Measurements from ENCODE around the gene FEN1. TPM values are rescaled to one million over a fixed set of nuclear protein-coding genes. Genes with fewer than 3 reads are reported as not detected.

Gene FEN1
- polyA plus RNA-seq, 12 donors: 13.2 to 24.6 (median 15.8) TPM; not detected in 1

DNA sequence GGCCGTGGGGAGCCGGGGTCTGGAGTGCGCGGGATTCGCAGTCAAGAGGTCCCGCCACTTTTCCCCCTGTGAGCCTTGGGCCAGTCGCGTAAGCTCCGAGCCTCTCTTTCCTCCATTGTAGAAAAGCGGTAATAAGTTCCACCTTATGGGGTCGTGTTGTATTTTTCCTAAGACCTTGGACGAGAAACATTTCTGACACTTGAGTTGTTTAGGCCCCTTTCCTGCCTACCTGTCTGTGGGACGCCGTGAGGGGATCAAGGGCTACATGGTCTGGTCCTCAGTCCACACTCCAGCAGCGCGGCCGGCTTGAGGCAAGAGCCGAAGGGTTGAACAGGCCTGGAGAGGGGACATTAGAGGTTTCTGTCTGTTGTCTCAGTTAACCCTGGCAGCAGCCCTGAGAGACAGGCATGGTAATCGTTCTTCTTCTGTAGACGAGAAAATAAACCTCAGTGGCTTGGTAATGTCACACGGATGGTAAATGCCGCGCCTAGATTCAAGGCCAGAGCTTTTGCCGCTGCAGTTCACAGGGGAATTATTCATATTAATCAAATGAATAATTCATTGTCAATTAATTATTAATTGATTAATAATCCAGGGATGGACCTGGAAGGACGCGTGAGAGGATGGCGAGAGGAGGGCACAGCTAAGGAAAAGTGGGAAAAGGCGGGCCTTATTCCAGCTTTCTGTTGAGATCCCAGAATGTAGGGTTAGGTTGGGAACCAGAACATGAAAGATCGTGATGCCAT, 545 bp downstream of the FEN1 start:
- no peak for DNase-seq

DNA sequence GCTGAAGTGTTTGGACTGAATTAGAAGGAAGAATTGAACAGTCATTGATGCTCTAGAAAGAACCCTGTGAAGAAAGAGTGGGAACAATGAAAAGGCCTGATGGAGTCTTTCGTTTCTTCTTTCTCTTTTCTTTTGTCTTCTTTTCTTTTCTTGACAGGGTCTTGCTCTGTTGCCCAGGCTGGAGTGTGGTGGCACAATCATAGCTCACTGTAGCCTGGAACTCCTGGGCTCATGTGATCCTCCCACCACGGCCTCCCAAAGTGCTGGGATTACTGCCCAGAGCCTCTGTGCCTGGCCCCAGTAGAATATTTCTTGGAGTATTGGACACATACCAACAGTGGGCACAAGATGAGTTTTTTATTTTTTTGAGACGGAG, 1.1 kb downstream of the FEN1 start:
- no peak for DNase-seq

DNA sequence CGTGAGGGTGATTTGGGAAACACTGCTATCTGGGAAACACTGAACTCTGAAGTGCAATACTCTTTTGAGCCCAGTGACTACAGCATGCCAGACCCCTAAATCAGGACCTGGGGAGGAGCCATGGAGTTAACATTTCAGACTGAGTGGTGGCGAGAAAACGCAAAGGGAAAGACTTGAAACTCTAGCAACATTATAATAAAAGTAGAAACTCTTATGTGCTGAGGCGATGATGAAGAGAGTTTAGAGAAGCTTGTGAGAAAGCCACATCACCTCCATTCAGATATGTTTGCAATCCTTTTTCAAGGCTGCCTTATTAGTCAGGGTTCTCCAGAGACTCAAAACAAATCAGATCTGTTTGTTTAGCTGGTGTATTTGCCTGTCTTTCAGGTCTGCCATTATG, 1.9 kb downstream of the FEN1 start:
- DNase-seq: no peak

DNA sequence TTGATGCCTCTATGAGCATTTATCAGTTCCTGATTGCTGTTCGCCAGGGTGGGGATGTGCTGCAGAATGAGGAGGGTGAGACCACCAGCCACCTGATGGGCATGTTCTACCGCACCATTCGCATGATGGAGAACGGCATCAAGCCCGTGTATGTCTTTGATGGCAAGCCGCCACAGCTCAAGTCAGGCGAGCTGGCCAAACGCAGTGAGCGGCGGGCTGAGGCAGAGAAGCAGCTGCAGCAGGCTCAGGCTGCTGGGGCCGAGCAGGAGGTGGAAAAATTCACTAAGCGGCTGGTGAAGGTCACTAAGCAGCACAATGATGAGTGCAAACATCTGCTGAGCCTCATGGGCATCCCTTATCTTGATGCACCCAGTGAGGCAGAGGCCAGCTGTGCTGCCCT, 2.7 kb downstream of the FEN1 start:
- no peak for DNase-seq

DNA sequence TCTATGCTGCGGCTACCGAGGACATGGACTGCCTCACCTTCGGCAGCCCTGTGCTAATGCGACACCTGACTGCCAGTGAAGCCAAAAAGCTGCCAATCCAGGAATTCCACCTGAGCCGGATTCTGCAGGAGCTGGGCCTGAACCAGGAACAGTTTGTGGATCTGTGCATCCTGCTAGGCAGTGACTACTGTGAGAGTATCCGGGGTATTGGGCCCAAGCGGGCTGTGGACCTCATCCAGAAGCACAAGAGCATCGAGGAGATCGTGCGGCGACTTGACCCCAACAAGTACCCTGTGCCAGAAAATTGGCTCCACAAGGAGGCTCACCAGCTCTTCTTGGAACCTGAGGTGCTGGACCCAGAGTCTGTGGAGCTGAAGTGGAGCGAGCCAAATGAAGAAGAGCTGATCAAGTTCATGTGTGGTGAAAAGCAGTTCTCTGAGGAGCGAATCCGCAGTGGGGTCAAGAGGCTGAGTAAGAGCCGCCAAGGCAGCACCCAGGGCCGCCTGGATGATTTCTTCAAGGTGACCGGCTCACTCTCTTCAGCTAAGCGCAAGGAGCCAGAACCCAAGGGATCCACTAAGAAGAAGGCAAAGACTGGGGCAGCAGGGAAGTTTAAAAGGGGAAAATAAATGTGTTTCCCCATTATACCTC, 3.3 kb downstream of the FEN1 start:
- DNase-seq: no peak

DNA sequence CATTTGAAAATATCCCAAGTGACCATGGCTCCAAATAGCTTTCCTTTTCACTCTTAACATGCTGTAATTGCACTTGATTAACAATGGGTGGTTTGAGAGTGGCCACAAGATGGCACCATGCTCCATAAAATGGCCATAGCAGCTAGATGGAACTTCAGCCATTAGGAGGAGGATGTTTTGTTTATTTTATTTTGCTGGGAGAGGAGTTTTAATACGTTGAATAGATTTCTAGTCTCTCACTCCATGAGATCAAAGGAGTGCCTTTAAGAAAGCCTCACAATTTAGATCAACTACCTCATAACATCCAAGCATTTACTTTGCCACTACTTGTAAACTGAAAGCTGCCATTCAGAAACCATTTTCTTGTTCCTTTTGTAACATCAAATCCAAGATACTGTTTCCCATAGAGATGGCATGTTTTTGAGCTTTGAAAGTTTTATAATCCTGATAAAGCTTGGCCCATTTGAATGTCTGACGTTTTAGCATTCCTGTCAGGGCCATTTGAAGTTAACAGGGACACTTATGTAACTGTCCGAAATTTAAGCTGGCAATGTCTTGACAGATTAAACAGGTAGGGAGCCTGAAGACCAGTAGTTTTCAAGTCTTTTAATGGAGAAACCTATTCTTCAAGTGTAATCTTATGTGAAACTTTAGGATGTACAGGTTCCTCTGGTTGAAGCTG, 4.7 kb downstream of the FEN1 start:
- DNase-seq: peak; percentile 83

DNA sequence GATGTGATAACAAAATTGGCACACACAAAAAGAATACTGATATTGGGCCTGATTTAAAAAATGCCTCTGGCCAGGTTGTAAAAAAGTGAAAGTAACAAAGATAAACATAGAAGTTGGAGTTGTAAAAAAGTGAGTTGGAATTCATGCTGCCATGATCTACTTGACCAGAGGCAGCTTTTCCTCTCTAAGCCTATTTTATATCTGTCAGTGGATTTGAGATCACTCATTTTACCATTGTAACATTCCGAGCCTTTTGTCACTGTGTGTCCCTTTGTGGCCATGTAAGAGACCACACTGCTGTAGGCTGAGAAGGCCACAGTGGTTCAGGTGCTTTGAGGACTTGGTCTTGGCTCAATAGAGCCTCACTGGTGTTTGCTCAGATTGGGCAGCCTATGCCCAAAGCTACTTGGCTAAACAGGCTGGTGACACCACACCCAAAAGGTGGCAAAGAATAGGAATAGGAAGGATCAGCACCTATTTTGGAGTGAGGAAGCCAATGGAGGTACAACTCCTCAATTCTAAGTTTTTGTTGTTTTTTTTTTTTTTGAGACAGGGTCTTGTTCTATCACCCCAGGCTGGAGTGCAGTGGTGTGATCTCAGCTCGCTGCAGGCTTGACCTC, 7.1 kb downstream of the FEN1 start:
- DNase-seq: no peak

DNA sequence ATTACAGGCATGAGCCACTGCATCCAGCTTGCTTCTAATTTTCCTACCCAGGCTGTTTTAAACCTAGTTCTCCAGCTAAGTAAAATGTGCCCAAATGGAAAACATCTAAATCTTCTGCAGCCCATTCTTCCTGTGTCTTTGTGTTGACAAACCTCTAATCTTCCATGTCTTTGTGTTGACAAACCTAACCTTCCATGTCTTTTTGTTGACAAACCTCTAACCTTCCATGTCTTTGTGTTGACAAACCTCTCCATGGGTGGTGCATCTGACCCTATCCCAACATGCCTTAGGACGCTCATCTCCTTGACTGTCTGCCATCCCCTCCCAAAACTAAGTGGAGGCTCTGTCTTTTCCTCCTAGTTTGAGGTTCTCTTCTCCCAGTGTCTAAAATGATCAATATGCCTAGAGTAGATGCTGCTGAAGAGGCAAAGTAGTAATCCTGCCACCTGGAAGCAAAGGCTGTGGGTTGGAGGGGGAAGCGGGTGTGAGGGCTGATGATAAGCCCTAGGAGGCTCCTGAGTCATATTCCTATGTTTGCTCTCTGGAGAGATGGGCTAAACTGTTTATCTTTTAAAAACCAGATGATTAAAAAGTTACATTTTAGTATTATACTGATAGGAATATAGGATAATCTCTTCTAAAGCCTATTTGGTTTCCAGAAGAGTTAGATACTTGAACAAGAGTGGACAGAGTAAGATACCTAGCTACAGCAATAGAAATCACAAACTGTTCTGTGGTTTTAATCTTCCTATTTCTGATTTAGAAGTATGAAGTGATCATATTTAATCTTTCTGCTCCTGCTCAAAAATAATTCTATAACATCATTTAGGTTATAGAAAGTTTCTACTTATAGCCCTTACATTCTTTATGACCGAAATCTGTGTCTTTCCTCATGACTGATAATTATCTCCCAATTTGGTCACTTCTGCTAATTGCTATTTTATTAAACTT, 7.9 kb downstream of the FEN1 start:
- no peak for DNase-seq

DNA sequence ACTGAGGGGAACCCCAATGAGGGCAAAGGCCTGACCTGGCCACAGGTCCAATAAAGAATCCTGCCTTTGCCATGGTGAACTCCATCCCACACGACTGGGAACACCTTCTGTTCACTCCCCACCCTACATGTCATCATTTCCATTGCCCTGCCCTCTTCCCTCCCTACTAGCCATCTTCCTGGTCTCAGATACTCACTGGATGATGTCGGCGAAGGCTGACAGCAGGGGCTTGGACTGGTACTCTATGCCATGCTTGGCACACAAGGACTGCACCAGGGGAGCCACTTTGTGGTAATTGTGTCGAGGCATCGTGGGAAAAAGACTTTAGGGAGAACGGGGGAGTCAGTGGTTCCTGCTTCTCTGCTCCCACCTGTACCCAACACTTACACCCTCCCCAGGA, 9.9 kb downstream of the FEN1 start:
- no peak for DNase-seq

DNA sequence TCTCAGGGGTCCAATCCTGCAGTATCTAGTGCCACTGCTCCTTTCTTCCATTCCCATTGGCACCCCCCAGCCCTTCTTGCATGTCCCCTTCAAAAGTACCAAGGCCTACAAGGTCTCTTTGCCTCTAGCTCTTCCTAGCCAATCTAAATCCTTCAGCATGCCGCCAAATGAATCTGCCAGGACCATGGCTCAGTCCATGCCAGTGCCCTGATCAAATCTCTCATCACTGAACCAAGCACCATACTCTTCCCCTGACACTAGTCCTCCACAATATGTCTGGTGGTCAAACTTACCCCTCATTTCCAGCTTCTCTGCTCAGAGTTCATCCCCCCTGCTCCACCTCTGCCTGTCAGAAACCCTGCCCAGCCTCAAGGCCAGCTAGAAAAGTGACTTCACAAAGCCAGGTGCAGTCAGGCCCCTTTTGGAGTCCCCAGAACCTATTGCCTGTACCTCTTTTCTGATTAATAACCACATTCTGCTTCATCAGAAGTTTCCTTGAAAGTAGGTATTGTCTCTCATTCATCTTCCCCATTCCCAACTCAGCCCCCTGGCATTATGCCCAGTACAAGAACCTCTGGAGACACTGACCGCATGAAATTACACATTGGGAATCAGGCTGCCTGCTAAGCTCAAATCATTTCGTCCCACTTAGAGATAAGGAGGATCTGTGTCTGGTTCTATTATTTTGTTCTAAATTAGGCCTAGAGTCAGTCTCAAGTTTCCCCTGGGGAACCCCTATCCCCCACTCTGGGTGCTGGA, 11.4 kb downstream of the FEN1 start:
- DNase-seq: no peak

DNA sequence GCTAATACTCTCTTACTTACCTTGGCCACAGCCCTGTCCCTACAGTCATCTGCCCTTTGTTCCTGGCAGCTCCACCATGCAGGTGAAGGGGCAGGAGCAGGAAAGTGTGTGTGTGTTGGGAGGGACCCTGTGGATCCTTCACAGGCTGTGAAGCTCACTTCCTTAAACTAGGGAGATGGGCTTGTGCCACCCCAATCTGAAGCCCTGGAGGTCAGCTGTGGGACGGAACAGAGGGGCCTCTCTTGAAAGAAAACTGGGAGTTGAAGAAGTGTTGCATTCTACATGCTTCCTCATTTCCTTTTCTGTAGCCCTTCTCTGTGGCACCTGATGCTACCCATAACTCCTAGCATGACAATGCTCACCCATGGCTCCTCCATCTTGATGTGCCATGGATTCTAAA, 12.4 kb downstream of the FEN1 start:
- no peak for DNase-seq

DNA sequence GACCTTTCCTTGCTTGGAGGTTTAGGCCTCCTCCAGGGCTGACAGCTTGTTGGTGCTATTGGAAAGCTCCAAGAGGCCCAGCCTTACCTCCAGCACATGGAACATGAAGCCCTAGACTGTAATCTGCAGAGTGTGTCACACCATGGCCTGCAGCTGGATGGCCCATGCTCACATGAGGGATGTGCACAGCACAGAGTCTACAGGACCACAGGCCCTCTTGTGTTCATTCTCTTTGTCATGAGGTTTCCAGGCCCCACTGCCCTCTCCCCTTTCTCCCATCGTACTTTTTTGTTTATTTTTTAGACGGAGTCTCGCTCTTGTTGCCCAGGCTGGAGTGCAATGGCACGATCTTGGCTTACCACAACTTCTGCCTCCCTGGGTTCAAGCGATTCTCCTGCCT, 14.1 kb downstream of the FEN1 start:
- no peak for DNase-seq

DNA sequence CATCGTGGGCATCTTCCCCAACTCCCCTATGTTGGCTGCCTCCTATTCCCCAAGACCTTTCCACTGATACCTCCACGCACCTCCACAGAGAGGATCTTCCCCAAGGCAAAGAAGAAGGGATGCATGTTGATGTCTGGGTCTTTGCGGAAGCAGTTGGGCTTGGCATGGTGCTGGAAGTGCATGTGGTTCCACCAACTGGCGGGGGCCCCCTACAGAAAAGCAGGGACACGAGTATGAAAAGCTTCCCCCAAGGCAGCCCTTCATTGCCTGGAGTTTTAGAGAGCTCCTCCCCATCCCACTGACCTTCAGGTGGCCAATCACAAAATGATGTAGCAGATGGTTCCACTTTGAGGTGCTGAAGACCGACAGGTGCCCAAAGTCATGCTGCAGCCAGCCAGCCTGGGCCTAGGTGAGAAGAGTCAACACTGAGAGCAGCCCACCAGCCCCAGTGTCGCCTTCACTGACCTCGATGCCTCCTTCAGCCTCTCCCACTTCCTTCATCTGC, 18.0 kb downstream of the FEN1 start:
- no peak for DNase-seq

DNA sequence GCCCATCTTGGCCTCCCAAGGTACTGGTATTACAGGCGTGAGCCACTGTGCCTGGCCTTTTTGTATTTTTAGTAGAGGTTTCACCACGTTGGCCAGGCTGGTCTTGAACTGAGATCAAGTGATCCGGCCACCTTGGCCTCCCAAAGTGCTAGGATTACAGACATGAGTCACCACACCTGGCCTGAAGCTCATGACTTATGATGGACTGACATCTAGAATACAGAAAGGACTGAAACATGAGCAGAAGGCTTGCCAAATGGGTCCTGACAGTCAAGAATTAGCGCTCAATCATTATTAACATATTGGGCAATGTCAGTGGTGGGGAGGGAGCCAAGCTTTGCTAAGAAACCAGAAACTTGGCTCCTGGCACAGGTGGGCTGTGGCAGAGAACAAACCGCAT, 19.1 kb downstream of the FEN1 start:
- DNase-seq: no peak

DNA sequence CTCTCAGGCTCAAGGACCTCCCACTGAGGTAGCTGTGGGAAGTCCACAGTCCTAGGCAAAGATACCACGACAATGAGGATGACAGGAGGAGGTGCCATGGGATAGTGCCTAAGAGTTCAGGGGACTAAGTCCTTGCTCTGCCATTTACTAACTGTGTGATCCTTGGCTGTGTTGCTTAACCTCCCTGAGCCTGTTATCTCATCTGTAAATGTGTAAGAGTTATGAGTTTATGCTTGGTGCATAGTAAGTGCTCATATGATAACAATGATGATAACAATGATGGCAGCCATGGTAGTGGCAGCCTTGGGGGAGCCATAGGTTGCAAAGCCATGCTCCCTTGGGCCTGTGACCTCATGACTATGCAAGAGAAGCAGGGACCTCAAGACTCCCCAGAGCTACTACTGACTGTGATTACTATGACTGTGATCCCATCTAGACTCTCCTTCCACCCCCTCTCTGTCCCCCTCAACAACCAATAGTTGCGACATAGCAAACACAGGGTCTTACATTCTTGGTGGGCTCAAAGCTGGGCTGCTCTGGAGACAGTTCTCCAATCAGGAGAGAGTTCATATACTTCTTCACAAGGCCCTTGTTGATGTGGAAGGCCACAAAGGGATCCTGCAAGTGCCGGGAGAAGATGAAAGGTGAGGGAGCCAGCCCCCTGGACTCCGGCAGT, 20.2 kb downstream of the FEN1 start:
- no peak for DNase-seq

DNA sequence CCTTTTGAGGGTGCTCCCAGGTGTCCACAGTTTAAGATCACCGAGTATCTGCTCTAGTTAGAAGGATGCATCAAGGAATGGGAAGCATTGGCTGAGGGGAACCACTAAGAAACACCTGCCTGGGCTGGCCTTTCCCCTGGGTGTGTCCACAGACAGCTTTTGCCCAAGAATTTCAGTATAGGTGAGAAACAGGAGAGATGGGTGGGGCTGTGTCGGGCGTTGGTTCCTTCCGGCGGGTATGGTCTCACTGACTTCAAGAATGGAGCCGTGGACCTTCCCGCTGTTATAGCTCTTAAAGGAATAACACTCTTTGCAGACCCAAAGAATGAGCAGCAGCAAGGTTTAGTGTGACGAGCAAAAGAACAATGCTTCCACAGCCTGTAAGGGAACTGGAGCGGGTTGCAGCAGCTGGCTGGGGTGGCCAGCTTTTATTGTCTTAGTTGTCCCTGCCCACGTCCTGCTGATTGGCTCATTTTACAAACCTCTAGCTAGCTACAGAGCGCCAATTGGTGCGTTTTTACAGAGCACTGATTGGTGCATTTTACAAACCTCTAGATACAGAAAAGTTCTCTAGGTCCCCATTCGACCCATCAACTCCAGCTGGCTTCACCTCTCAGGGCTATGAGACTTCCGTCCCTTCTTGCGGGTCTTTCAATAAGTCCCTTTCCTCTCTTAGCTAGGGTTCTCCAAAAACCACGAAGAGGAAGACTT, 21.7 kb downstream of the FEN1 start:
- DNase-seq: no peak

DNA sequence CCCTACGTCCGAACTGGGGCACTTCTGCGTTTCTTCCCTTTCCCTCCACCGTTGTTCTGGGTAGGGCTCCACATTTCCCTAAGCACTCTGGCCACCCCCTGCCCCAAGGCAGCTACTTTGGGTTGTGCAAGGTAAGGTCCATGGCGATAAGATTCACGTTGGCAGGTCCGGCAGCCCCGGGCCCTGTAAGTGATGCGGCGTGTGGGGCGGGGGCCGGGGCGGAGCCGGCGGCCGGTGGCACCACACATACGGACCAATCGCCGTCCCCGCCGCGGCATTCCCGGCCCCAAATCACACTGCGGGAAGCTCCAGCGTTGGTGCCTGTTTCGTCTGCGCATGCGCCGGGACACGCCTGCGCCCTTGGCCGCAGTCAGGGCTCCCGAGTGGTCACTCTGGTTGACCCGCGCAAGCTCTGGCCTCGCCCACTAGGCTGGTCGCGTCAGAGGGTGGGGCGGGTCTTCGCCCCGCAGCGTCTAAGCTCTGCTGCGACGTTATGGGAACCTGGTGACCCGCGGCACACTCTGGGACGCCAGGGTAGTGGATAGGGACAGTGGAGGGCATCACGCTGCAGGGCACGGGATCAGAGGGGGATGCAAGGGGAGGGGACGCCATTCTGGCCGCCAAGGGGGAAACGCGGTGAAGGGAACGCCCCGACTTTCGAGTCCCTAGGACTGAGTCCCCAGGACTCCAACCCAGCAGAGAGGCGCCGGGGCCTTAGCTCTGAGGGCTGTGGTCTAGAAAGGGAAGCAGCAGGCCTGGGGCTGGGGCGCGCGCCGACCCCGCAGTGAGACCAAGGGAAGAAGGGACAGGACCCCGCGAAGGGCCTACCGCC, 22.5 kb downstream of the FEN1 start:
- peak; percentile 95 for DNase-seq
